Osteoblast (primary cell): ENCODE results near the gene ILDR1. TPM values are rescaled to one million over a fixed set of nuclear protein-coding genes. Genes with fewer than 3 reads are reported as not detected.

Source experiments
- DNase-seq: peaks from one replicate; pipeline ENCODE4 v3.0.0; 2011; ENCODE audit warnings: low spot score, mixed read lengths; ENCODE audit not compliant: insufficient read length; ENCODE audit errors: missing footprints
- H2AFZ ChIP-seq: 2 replicates; pipeline ENCODE4 v1.6.0; 2011; ENCODE audit warnings: mild to moderate bottlenecking, low read length
- H3K27ac ChIP-seq: 2 replicates; pipeline ENCODE4 v1.5.1; 2011; ENCODE audit warnings: mild to moderate bottlenecking, low read depth, low read length, moderate library complexity
- H3K27me3 ChIP-seq: 2 replicates; pipeline ENCODE4 v1.6.0; 2012; ENCODE audit warnings: mild to moderate bottlenecking, control low read depth, inconsistent platforms, low read length, moderate library complexity; ENCODE audit not compliant: insufficient read depth
- H3K36me3 ChIP-seq: 2 replicates; pipeline ENCODE4 v1.5.1; 2011; ENCODE audit warnings: mild to moderate bottlenecking, low read length, control low read depth, moderate library complexity; ENCODE audit not compliant: insufficient read depth
- H3K4me1 ChIP-seq: 2 replicates; pipeline ENCODE4 v1.5.1; 2011; ENCODE audit warnings: mild to moderate bottlenecking, low read length, control low read depth, moderate library complexity; ENCODE audit not compliant: insufficient read depth
- H3K4me2 ChIP-seq: 2 replicates; pipeline ENCODE4 v1.6.0; 2011; ENCODE audit warnings: mild to moderate bottlenecking, low read length; ENCODE audit not compliant: insufficient read depth
- H3K4me3 ChIP-seq: fragments of 200-600 bp; sonication (generic); 3 replicates; pipeline ENCODE4 v1.5.1; 2012; ENCODE audit warnings: mild to moderate bottlenecking, low read length, inconsistent platforms; ENCODE audit not compliant: insufficient read depth
- H3K79me2 ChIP-seq: 2 replicates; pipeline ENCODE4 v1.6.0; 2012; ENCODE audit warnings: mild to moderate bottlenecking, low read length, control low read depth, inconsistent platforms; ENCODE audit not compliant: insufficient read depth
- H3K9me3 ChIP-seq: 2 replicates; pipeline ENCODE4 v1.5.1; 2011; ENCODE audit warnings: low read depth, low read length, control low read depth
- H4K20me1 ChIP-seq: 2 replicates; pipeline ENCODE4 v1.6.0; 2012; ENCODE audit warnings: mild to moderate bottlenecking, low read length, control low read depth; ENCODE audit not compliant: insufficient read depth
- total RNA-seq: library from RNA; depleted of rRNA; stranded (reverse); fragments of >200 nt; gene quantifications from 2 replicates; pipeline ENCODE4 v1.2.3, GENCODE V29; 2012
- TF ChIP-seq, protein P1 (sequence below): IDR thresholded peaks from 2 replicates; pipeline ENCODE4 v1.5.1; 2011; ENCODE audit warnings: mild to moderate bottlenecking, low read depth, low read length, moderate library complexity; ENCODE audit errors: extremely low read depth

Gene ILDR1
- total RNA-seq, 1 donor, result not detected

DNA sequence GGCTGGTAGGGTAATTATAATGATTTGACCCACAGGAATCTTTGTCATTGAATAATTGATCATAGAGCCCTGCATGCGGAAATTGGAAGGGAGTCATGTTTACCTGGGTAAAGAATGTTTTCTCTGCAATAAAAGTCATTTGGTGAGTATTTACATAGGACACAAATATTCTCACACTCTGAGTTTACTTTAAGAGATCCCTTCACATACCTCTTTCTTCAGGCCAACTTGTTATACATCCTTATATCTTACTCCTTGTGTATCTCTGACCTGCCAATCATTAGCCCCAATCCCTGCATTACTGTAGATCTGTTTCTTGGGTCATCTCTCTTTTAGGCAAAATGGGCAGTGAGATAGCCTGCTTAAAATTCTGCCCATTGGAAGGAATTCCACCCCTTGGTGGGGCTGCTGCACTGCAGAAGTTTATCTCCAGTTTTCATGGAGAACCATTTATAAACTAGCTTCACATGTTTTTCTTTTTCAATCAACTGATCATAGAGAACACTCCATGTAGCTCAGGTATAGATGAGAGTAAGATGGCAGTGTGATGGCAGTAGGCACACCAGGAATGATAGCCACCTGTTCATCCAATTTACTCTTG lies 46.2 kb downstream of the ILDR1 start:
- Histone ChIP-seq H3K4me3 (no peak overlapping the region), H3K4me2 (no peak overlapping the region), H2AFZ (no peak overlapping the region), H3K36me3 (no peaks in the 10 kb centered on the region), H3K27me3 (no peaks in the 10 kb centered on the region), H4K20me1 (no peaks in the 10 kb centered on the region), H3K27ac (no peak overlapping the region), H3K4me1 (no peaks in the 10 kb centered on the region), H3K9me3 (no peaks in the 10 kb centered on the region), H3K79me2 (no peaks in the 10 kb centered on the region)
- DNase-seq, result no peak
- TF ChIP-seq, protein P1, sequence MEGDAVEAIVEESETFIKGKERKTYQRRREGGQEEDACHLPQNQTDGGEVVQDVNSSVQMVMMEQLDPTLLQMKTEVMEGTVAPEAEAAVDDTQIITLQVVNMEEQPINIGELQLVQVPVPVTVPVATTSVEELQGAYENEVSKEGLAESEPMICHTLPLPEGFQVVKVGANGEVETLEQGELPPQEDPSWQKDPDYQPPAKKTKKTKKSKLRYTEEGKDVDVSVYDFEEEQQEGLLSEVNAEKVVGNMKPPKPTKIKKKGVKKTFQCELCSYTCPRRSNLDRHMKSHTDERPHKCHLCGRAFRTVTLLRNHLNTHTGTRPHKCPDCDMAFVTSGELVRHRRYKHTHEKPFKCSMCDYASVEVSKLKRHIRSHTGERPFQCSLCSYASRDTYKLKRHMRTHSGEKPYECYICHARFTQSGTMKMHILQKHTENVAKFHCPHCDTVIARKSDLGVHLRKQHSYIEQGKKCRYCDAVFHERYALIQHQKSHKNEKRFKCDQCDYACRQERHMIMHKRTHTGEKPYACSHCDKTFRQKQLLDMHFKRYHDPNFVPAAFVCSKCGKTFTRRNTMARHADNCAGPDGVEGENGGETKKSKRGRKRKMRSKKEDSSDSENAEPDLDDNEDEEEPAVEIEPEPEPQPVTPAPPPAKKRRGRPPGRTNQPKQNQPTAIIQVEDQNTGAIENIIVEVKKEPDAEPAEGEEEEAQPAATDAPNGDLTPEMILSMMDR, result peak; percentile 32

DNA sequence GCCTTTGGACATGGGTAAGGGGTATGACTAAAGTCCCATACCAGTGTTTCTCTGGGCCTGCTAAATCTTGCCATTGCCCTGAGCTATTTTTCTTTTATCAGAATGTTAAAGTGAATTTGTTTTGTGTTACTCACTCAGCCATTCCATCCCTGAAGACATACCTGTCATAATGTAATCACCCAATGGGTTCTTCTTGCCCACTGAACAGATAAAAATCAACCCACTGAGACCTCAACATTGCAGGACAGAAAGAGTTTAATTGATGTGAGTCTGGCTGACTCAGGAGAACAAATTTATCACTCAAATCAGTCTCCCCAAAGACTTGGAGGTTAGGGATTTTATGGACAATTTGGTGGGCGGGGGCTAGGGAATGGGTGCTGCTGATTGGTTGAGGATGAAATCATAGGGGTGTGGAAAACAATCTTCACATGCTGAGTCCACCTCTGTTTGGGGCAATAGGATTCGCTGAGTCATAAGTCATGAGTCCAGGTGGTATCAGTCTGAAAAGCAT lies 47.4 kb downstream of the ILDR1 start:
- Histone ChIP-seq H3K27ac (no peak overlapping the region), H3K27me3 (no peaks in the 10 kb centered on the region), H3K9me3 (no peaks in the 10 kb centered on the region), H4K20me1 (no peaks in the 10 kb centered on the region), H3K79me2 (no peaks in the 10 kb centered on the region), H3K4me1 (no peaks in the 10 kb centered on the region), H3K36me3 (no peaks in the 10 kb centered on the region), H3K4me3 (no peak overlapping the region), H2AFZ (no peak overlapping the region), H3K4me2 (no peak overlapping the region)
- no peak for DNase-seq
- TF ChIP-seq, protein P1, result no peak

DNA sequence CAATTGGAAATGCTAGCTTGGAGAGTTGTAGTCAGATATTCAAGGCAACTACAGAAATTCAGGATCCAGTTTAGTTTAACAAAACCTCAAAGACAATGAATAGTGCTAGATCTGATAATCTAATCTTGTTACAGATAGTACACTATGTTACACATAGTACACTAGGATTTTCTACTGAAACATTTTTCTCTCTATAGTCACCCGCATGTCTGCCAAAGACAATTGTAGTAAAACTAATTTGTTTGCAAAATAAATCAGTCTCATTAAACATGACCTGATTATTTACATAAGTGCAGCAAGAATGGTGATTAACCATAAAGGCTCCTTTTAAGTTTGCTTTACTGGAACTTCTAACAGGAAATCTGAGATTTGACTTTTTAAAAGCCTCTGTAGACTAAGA lies 52.0 kb downstream of the ILDR1 start:
- DNase-seq, result no peak
- Histone ChIP-seq H3K27me3 (no peaks in the 10 kb centered on the region), H4K20me1 (no peaks in the 10 kb centered on the region), H3K4me2 (no peak overlapping the region), H3K9me3 (no peaks in the 10 kb centered on the region), H3K79me2 (no peaks in the 10 kb centered on the region), H3K36me3 (no peaks in the 10 kb centered on the region), H2AFZ (no peak overlapping the region), H3K4me1 (no peaks in the 10 kb centered on the region), H3K27ac (no peak overlapping the region), H3K4me3 (no peak overlapping the region)
- TF ChIP-seq, protein P1, result no peak

DNA sequence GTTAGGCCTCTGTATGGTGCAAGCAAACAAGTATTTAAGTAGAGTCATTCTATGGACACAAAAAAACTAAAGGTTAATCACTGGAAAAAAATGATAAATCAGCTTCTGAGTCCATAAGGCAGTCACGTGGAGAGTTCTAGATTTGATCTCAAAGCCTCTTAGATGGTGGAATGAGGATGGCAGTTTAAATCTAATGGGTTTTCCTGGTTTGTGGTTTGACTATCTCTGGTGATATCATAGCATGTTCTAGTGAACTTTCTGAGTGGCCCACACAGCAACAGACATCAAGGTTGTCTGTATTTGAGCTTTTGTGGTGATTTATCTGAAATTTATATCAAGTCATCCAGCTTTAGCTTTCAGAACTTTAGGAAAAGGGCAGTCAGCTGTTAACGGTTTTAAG lies 52.4 kb downstream of the ILDR1 start:
- DNase-seq, result no peak
- Histone ChIP-seq H3K9me3 (no peaks in the 10 kb centered on the region), H3K27me3 (no peaks in the 10 kb centered on the region), H4K20me1 (no peaks in the 10 kb centered on the region), H3K27ac (no peak overlapping the region), H3K36me3 (no peaks in the 10 kb centered on the region), H3K79me2 (no peaks in the 10 kb centered on the region), H3K4me3 (no peak overlapping the region), H2AFZ (no peak overlapping the region), H3K4me2 (no peak overlapping the region), H3K4me1 (no peaks in the 10 kb centered on the region)
- TF ChIP-seq, protein P1, result no peak
